SK-N-MC (cell line): ENCODE results near the gene DYNLRB2.

Experiments
- EZH2 ChIP-seq: fragments of 200-600 bp; sonication (generic); IDR thresholded peaks from one replicate; pipeline ENCODE4 v1.6.1; 2017; ENCODE audit warnings: antibody characterized with exemption
- FOXP2 ChIP-seq: optimal IDR thresholded peaks from 2 replicates; pipeline ENCODE3; 2011; ENCODE audit warnings: mild to moderate bottlenecking, moderate library complexity; ENCODE audit not compliant: insufficient read depth; ENCODE audit errors: extremely low read length, control extremely low read depth
- POLR2AphosphoS5 ChIP-seq: IDR thresholded peaks from 2 replicates; pipeline ENCODE4 v1.6.1; 2012; ENCODE audit warnings: mild to moderate bottlenecking, low read depth, low read length, borderline replicate concordance

- TF ChIP-seq POLR2AphosphoS5 (no peak), EZH2 (no peak), FOXP2 (no peak)
Measured at GRCh38 chr16:80536238-80536637, 4.6 kb upstream of the DYNLRB2 start.
